Measurements from ENCODE around the gene TRIM43.
"Not testable (repeated sequence)": the region's sequence is repeated elsewhere in the genome, so short reads cannot be mapped to it uniquely, and the experiment has no call there.

Gene TRIM43

DNA sequence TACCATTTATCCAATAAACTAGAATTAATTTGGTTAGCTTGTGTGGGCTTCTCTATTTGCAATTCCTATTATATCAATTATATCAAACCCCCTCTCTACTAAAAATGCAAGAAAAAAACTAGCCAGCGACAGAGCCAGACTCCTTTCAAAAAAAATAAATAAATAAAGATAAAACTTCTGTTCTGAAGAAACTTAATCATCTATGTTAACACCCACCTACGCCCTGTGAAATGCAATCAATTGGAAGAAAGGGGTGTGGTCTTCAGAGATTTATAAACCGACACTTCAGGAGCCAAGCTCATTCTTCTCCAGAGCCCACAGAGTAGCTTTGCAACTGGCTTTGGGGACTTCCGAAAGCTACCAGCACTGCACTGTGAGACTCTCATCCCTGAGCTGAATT, at the start of gene TRIM43:
Gene TRIM43 (plus strand): TSS at position 301 of the 400 bp plus-strand sequence. CDS start 2,023 bp downstream, outside the sequence.
- not testable (repeated sequence) for H3K4me3 ChIP-seq (ENCODE audit: low read length); DNase-seq (ENCODE audit: low read depth)

DNA sequence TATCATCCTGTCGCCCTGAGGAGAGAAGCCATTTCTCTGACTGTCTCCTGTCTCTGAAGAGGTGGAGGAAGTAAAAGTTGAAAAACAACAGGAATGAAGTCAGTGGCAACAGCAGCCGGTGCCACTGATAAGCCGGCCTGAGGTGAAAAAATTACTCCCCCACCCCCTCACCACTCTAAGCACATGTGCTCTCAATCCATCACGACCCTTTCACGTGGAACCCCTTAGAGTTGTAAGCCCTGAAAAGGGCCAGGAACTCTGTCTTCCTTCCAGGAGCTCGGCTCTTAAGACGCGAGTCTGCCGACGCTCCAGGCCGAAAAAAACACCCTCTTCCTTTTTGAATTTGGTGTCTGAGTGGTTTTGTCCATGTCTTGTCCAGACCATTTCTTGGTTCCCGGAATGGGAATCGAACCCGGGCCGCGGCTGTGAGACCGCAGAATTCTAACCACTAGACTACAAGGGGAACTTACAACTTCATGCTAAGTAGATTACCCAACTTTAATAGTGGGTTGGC, 40.7 kb upstream of the TRIM43 start:
- H3K4me3 ChIP-seq (ENCODE audit: low read length), result no peak overlapping the region
- no peak for DNase-seq (ENCODE audit: low read depth)
- TF ChIP-seq, protein P1, sequence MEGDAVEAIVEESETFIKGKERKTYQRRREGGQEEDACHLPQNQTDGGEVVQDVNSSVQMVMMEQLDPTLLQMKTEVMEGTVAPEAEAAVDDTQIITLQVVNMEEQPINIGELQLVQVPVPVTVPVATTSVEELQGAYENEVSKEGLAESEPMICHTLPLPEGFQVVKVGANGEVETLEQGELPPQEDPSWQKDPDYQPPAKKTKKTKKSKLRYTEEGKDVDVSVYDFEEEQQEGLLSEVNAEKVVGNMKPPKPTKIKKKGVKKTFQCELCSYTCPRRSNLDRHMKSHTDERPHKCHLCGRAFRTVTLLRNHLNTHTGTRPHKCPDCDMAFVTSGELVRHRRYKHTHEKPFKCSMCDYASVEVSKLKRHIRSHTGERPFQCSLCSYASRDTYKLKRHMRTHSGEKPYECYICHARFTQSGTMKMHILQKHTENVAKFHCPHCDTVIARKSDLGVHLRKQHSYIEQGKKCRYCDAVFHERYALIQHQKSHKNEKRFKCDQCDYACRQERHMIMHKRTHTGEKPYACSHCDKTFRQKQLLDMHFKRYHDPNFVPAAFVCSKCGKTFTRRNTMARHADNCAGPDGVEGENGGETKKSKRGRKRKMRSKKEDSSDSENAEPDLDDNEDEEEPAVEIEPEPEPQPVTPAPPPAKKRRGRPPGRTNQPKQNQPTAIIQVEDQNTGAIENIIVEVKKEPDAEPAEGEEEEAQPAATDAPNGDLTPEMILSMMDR (conservative IDR thresholded peaks at IDR 0.05; ENCODE audit: low read length), result no peak

DNA sequence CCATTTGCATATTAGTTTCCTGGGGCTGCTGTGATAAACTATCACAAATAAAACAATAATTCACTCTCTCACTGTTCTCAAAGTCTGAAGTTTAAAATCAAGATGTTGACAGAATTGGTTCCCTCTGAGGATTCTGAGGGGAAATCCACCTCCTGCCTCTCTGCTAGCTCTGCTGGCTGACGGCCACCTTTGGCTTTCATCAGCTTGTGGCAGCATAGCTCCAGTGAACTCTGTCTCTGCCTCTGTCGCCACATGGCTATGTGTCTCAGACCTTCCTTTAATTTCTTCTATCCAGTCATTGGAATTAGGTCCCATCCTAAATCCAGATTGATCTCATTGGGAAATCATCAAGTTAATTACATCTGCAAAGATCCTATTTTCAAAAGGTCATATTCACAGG, 38.9 kb upstream of the TRIM43 start:
- TF ChIP-seq, protein P1 (conservative IDR thresholded peaks at IDR 0.05; ENCODE audit: low read length), result no peak
- DNase-seq (ENCODE audit: low read depth), result peak; percentile 39
- H3K4me3 ChIP-seq (ENCODE audit: low read length), result no peak overlapping the region

DNA sequence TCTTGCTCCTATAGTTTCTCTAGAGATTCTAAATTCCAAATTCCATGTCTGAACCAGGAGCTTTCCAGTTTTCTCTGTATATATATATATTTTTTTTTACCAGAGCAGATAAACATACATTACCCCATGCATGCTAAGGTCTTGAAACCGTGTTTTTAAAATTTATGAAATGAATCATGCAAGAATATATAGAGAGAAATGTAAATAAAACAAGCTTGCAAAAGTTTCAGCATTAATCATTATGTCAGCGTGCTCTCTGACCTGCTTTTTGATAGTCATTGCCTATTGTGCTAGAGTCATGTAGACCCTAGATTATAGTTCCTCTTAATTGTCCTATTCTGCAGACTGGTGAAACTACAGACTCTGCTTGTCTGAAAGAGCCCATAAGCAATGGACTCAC, 22.6 kb upstream of the TRIM43 start:
- TF ChIP-seq, protein P1 (conservative IDR thresholded peaks at IDR 0.05; ENCODE audit: low read length), result no peak
- no peak for DNase-seq (ENCODE audit: low read depth)
- H3K4me3 ChIP-seq (ENCODE audit: low read length), result no peak overlapping the region

DNA sequence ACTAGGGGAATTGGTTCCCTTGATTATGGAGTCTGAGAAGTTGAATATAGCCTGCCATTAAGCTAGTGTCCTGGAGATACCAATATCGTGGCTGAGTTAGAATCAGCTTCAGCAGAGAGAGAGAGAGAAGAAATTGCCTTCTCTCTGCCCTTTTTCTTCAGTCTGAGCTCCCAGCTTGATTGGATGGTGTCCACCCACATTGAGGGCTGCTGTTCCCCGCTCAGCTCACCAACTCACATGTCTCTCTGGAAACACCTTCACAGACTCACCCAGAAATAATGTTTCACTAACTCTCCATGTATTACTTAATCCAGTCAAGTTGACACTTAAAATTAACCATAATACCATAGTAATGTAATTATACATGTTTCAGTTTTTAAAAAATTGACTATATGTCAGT, 17.9 kb upstream of the TRIM43 start:
- DNase-seq (ENCODE audit: low read depth), result no peak
- TF ChIP-seq, protein P1 (conservative IDR thresholded peaks at IDR 0.05; ENCODE audit: low read length), result no peak
- no peak overlapping the region for H3K4me3 ChIP-seq (ENCODE audit: low read length)

DNA sequence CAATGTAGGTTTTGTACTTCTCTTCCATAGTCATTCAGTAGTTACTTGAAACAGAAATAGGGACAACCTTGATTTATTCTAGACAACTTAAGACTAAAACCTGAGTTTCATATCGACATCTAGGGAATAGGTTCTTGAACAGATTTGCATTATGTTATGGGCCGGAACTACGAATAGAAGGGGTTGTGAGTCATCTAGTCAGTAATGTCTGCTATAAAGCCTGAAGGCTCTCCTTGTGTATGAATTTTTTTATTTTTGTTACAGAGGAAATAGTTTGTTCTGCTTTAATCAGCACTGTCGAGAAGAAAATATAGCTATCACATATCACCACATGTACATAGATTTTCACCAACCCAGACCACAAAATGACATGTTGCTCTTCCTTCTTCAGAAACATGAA, 17.3 kb upstream of the TRIM43 start:
- DNase-seq (ENCODE audit: low read depth), result no peak
- H3K4me3 ChIP-seq (ENCODE audit: low read length), result no peak overlapping the region
- TF ChIP-seq, protein P1 (conservative IDR thresholded peaks at IDR 0.05; ENCODE audit: low read length), result no peak

DNA sequence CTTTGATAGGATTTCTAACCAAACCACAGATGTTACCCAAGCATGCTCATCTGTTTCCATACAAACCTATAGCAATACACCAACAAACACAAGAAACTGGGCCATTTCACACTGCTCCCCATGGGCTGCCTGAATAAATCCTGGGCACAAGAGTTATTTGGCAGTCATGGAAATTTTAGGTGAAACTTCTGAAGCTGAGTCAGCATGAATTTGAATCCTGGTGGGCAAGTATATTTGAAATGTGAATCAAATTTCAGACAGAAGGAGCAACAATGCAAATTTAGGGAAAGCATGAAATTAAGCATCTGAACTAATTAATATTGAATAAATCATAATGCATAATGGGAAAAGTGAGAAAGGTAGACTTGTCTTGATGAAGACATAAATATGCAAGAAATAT, 15.9 kb upstream of the TRIM43 start:
- no peak overlapping the region for H3K4me3 ChIP-seq (ENCODE audit: low read length)
- TF ChIP-seq, protein P1 (conservative IDR thresholded peaks at IDR 0.05; ENCODE audit: low read length), result no peak
- no peak for DNase-seq (ENCODE audit: low read depth)

DNA sequence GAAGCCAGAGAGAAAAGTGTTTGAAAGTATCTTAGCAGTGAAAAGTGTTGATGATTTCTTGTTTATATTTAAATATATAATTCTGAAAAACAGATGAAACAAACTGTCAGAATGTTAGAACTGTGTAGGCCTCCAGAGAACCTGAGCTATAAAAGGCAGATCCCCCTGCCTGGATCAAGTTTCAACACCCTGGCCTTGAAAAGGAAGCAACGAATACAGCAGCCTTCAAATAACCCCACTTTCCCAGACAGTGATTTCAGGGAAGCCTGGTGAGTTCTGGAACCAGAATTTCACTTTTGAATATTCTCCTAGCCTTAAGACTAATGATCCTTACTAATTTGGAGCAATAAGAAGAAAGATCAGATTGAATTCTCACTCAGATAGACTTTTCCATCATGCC, 13.3 kb upstream of the TRIM43 start:
- TF ChIP-seq, protein P1 (conservative IDR thresholded peaks at IDR 0.05; ENCODE audit: low read length), result no peak
- no peak overlapping the region for H3K4me3 ChIP-seq (ENCODE audit: low read length)
- DNase-seq (ENCODE audit: low read depth), result no peak

DNA sequence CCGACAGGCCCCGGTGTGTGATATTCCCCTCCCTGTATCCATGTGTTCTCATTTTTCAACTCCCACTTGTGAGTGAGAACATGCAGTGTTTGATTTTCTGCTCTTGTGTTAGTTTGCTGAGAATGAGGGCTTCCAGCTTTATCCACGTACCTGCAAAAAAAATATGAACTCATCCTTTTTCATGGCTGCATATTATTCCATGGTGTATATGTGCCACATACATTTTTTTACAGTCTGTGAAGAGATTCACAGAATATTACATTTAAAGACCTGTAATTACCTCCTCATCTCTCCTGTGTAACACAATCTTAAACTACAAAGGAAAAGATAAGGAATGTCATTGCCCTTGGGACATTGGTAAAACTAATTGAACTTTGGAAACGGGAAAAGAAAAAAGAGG, 8.3 kb upstream of the TRIM43 start:
- not testable (repeated sequence) for H3K4me3 ChIP-seq (ENCODE audit: low read length); DNase-seq (ENCODE audit: low read depth)

DNA sequence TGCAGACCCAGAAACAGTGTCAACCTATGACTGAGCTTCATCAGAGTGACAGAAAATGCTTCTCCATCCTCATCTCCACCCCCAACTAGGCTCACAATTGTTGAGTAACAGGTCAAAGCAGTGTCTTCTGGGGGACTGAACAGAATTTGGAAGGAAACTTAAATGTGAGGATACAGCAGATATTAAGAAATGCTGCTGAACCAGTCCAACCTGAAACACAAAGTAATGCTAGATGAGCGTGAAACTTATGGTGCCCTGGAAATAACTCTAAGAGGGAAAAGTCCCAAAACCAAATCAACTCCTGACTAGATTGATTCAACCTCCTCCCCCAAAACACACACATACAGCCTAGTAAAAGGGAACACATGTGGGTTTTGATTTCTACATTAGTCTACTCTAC, 7.5 kb upstream of the TRIM43 start:
- not testable (repeated sequence) for H3K4me3 ChIP-seq (ENCODE audit: low read length); DNase-seq (ENCODE audit: low read depth)

DNA sequence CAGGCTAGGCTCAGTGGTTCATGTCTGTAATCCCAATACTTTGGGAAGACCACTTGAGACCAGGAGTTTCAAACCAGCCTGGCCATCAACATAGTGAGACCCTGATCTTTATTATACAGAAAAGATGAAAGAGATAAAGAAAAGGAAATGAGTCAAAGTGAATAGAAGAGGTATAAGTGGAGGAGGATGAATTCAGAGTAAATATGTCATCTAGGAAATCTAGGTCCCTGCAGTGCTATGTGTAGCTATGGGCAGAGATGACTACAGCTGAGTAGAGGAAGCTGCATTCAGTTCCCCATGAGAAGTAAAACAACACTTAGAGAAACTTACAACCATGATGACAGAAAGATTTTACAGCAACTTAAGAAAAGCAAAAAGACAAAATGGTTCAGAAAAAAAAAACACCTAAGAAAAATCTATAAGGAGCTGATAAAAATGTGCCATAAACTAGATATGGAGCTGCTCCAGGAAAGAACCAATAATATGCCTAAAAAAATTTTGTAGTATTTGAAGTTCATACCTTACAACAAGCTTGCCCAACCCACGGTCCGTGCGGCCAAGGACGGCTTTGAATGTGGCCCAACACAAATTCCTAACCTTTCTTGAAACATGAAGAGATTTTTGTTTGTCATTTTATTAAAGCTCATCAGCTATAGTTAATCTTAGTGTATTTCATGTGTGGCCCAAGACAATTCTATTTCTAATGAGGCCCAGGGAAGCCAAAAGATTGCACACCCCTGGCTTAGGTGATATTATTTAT, 1.8 kb upstream of the TRIM43 start:
- not testable (repeated sequence) for DNase-seq (ENCODE audit: low read depth); H3K4me3 ChIP-seq (ENCODE audit: low read length)
